SU-DHL-6 (cell line): ENCODE measurements around the gene ATAD1.
A peak's percentile ranks its signal among the peaks of the same experiment; 100 is the strongest.

ENCODE experiments used
- H2AFZ ChIP-seq: fragments of 200-600 bp; sonication (generic); 2 replicates; pipeline ENCODE4 v1.6.1; 2014; ENCODE audit warnings: low read depth, mild to moderate bottlenecking, moderate library complexity, mixed read lengths, antibody characterized with exemption, low read length; ENCODE audit not compliant: severe bottlenecking
- H3F3A ChIP-seq: fragments of 200-600 bp; shearing (Covaris generic); 2 replicates; pipeline ENCODE4 v1.6.0; 2016; ENCODE audit warnings: antibody characterized with exemption, mild to moderate bottlenecking; ENCODE audit not compliant: insufficient read depth
- H3K27ac ChIP-seq: fragments of 200-600 bp; sonication (generic); 2 replicates; pipeline ENCODE4 v1.5.1; 2016; ENCODE audit warnings: low read depth, mild to moderate bottlenecking, low read length, moderate library complexity, mixed read lengths
- H3K27me3 ChIP-seq: fragments of 200-600 bp; sonication (generic), shearing (Covaris generic); 2 replicates; pipeline ENCODE4 v1.6.0; 2014; ENCODE audit warnings: mild to moderate bottlenecking, low read length
- H3K36me3 ChIP-seq: fragments of 200-600 bp; sonication (generic); 2 replicates; pipeline ENCODE4 v1.6.1; 2014; ENCODE audit warnings: mild to moderate bottlenecking, low read length, mixed read lengths
- H3K4me2 ChIP-seq: fragments of 300-600, 200-600 bp; shearing (Covaris generic), sonication (generic); 2 replicates; pipeline ENCODE4 v1.6.0; 2014; ENCODE audit warnings: low read length, low read depth, mild to moderate bottlenecking; ENCODE audit not compliant: poor library complexity, severe bottlenecking
- H3K4me3 ChIP-seq: fragments of 200-600 bp; sonication (generic); 2 replicates; pipeline ENCODE4 v1.5.1; 2014; ENCODE audit warnings: antibody characterized with exemption, low read length, mild to moderate bottlenecking, mixed read lengths; ENCODE audit not compliant: insufficient read depth, poor library complexity, severe bottlenecking
- H3K79me2 ChIP-seq: fragments of 200-600 bp; sonication (generic); 2 replicates; pipeline ENCODE4 v1.6.1; 2014; ENCODE audit warnings: mild to moderate bottlenecking, low read length, moderate library complexity; ENCODE audit not compliant: insufficient read depth
- H3K9ac ChIP-seq: fragments of 200-600 bp; sonication (generic); 2 replicates; pipeline ENCODE4 v1.7.0; 2014; ENCODE audit warnings: mild to moderate bottlenecking, low read length
- H3K9me2 ChIP-seq: fragments of 200-600 bp; sonication (generic); replicated peaks from 2 replicates; pipeline ENCODE4 v1.6.1; 2014; ENCODE audit warnings: low read length; ENCODE audit not compliant: insufficient read depth
- H3K9me3 ChIP-seq: fragments of 200-600 bp; sonication (generic); 2 replicates; pipeline ENCODE4 v1.6.1; 2014; ENCODE audit warnings: low read length, mixed read lengths; ENCODE audit not compliant: insufficient read depth
- H4K20me1 ChIP-seq: fragments of 200-600 bp; sonication (generic); 2 replicates; pipeline ENCODE4 v1.6.1; 2014; ENCODE audit warnings: low read depth, mild to moderate bottlenecking, antibody characterized with exemption, low read length, moderate library complexity, mixed read lengths
- EZH2phosphoT487 ChIP-seq: fragments of 200-600 bp; sonication (generic), shearing (Covaris generic); conservative IDR thresholded peaks from 2 replicates; pipeline ENCODE4 v1.6.1; 2018; ENCODE audit warnings: mild to moderate bottlenecking, antibody characterized with exemption, low read length, moderate library complexity, mixed read lengths
- TF ChIP-seq, protein P1 (sequence below): fragments of 200-600 bp; sonication (generic); IDR thresholded peaks from one replicate; pipeline ENCODE4 v1.5.1; 2017; ENCODE audit warnings: antibody characterized with exemption, mild to moderate bottlenecking, low read length, moderate library complexity; ENCODE audit not compliant: insufficient read depth, poor library complexity, severe bottlenecking

Gene ATAD1

DNA sequence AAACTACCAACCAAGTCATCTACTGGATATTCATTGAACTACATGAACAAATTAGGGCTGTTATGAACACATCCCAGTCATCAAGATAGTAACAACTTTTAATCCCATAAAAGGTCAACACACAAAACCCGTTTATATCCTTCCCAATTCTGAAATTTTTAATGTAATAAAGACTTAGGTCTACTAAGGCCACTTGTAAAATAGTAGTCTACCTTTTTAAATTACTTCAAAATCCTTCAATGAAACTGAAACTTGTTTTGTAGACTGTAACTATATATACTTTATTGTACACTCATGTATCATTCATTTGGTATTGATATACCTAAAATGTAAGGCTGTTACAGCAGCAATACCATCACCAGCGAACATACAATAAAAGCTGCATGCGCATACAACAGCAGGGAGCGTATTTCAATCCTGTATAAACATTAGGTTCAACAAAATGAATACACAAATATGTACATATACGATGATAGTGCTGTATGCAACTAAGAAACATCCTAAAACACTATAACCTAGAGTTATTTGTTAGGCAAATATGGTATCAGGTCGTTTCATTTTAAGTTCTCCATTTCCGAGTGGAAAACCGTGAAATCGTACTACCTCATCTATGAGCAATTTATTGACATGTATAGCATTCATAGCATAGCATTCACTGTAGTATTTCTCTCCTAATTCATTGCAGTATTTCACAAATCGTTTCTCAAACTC lies 973 bp downstream of the ATAD1 start:
- no peak for TF ChIP-seq EZH2phosphoT487
- TF ChIP-seq, protein P1, sequence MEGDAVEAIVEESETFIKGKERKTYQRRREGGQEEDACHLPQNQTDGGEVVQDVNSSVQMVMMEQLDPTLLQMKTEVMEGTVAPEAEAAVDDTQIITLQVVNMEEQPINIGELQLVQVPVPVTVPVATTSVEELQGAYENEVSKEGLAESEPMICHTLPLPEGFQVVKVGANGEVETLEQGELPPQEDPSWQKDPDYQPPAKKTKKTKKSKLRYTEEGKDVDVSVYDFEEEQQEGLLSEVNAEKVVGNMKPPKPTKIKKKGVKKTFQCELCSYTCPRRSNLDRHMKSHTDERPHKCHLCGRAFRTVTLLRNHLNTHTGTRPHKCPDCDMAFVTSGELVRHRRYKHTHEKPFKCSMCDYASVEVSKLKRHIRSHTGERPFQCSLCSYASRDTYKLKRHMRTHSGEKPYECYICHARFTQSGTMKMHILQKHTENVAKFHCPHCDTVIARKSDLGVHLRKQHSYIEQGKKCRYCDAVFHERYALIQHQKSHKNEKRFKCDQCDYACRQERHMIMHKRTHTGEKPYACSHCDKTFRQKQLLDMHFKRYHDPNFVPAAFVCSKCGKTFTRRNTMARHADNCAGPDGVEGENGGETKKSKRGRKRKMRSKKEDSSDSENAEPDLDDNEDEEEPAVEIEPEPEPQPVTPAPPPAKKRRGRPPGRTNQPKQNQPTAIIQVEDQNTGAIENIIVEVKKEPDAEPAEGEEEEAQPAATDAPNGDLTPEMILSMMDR, result no peak
- H2AFZ ChIP-seq, result peak overlapping the region; percentile 44

DNA sequence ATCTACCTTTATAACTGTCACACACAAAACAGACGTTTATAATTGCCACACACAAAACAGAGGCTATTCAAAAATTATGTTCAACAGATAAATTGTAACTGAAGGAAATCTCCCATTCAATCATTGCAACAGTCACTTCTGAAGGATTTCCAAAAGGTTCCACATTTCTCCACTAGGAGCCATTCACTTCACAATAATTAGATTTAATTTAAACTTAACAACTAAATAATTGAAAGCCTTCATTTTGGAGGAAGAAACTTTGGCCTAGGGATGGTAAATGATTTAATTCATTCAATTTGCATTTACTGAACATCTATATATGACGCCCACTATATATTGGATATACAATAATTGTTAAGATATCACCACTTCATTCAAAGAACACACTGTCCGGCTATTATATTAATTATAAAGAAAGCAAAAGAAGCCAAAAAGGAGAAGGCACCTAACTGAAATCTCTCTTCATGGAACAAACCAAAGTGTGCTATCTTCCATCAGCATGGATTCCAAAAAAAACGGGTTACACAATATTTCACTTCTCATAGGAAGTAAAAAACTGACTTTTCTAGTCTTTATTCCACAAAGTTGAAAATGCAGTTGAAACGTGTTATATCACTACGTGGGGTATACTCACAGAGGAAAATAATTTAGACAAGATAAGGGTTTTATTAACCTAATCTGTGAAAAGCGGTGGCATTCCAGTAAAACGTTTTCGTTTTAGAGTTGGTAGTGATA lies 1.7 kb downstream of the ATAD1 start:
- peak overlapping the region; percentile 75 for H3K4me3 ChIP-seq
- peaks cover 64% of the 10 kb centered on the region for H3K79me2 ChIP-seq
- H3K36me3 ChIP-seq, result peaks cover 31% of the 10 kb centered on the region
- H3K27me3 ChIP-seq, result no peaks in the 10 kb centered on the region
- peak overlapping the region; percentile 92 for H3K4me2 ChIP-seq
- H2AFZ ChIP-seq, result no peak overlapping the region
- H3K9ac ChIP-seq, result peak overlapping the region; percentile 81
- H3K9me3 ChIP-seq, result no peaks in the 10 kb centered on the region
- 0 out of 2 replicates have a peak, but pooled peaks cover 7% of the 10 kb centered on the region for H3F3A ChIP-seq
- H4K20me1 ChIP-seq, result peaks cover 19% of the 10 kb centered on the region
- peak overlapping the region; percentile 61; the same call in 1 of the 2 replicates for H3K27ac ChIP-seq
- TF ChIP-seq EZH2phosphoT487, result no peak
- TF ChIP-seq, protein P1, result no peak
- no peaks in the 10 kb centered on the region for H3K9me2 ChIP-seq

More for the DNA sequence above, 973 bp downstream of the ATAD1 start:
- H3K27me3 ChIP-seq, result no peaks in the 10 kb centered on the region
- H3K9ac ChIP-seq, result peak overlapping the region; percentile 81
- H3K79me2 ChIP-seq, result peaks cover 57% of the 10 kb centered on the region
- H4K20me1 ChIP-seq, result peaks cover 19% of the 10 kb centered on the region
- 0 out of 2 replicates have a peak, but pooled peaks cover 7% of the 10 kb centered on the region for H3F3A ChIP-seq
- no peaks in the 10 kb centered on the region for H3K9me3 ChIP-seq
- H3K4me2 ChIP-seq, result peak overlapping the region; percentile 92
- no peaks in the 10 kb centered on the region for H3K9me2 ChIP-seq
- peaks cover 24% of the 10 kb centered on the region for H3K36me3 ChIP-seq
- peak overlapping the region; percentile 75 for H3K4me3 ChIP-seq
- H3K27ac ChIP-seq, result peak overlapping the region; percentile 61

DNA sequence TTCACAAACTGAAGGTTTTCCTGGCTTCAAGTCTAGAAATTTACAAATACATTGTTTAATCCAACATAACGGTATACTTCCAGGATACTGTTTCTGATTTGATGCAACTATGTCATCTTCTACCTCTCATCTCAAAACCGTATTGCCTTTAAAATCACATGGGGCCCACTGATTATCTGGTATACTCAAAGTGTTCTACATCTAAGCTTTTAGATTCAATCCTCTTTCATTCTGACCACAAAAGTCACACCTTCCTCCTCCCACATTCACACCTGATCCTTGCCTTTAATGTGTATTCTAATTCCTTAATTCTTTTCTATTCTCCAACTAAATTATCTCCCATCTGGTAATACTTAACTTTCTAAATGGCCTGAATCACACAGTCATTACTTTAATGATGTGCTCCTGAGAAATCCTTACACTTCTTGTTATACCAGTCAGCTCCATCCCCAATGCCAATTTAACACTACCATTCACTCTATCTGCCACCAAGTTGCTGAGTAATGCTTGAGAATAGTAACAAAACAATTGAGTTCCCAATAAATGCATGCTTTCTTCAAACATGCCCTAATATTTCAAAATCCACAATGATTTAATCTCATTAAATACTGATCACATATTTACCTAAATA lies 13.0 kb downstream of the ATAD1 start:
- TF ChIP-seq EZH2phosphoT487, result no peak
- TF ChIP-seq, protein P1, result no peak
- H3K9me2 ChIP-seq, result no peaks in the 10 kb centered on the region
- no peak overlapping the region for H3K4me3 ChIP-seq
- no peak overlapping the region for H3K27ac ChIP-seq
- no peak overlapping the region for H3K4me2 ChIP-seq
- no peaks in the 10 kb centered on the region for H3K27me3 ChIP-seq
- no peaks in the 10 kb centered on the region for H4K20me1 ChIP-seq
- no peaks in the 10 kb centered on the region; the same call in 1 of the 2 replicates for H3F3A ChIP-seq
- H3K79me2 ChIP-seq, result peaks cover 79% of the 10 kb centered on the region
- H3K36me3 ChIP-seq, result peaks cover 91% of the 10 kb centered on the region
- peaks cover 18% of the 10 kb centered on the region for H3K9me3 ChIP-seq
- H3K9ac ChIP-seq, result no peak overlapping the region
- no peak overlapping the region for H2AFZ ChIP-seq
